Fibroblast of the aortic adventitia (primary cell): Measurements from ENCODE around the gene GFPT1. TPM values are rescaled to one million over a fixed set of nuclear protein-coding genes. Genes with fewer than 3 reads are reported as not detected.
A peak's percentile ranks its signal among the peaks of the same experiment; 100 is the strongest.

Experiments used
- DNase-seq: peaks from one replicate; pipeline ENCODE4 v3.0.0-alpha.2; 2010; ENCODE audit warnings: low read depth
- H3K4me3 ChIP-seq: 2 replicates; pipeline ENCODE4 v1.5.1; 2011; ENCODE audit warnings: low read depth, mild to moderate bottlenecking, control low read depth, low read length, moderate library complexity
- total RNA-seq: library from RNA; depleted of rRNA; stranded (reverse); fragments of >200 nt; gene quantifications from 2 replicates; pipeline ENCODE4 v1.2.3, GENCODE V29; 2012; ENCODE audit warnings: low replicate concordance
- TF ChIP-seq, protein P1 (sequence below): IDR thresholded peaks from 2 replicates; pipeline ENCODE4 v1.5.1; 2011; ENCODE audit warnings: mild to moderate bottlenecking, low read length, control low read depth, inconsistent platforms; ENCODE audit not compliant: insufficient read depth

GFPT1 gene
- total RNA-seq, 1 donor, result 72.0 TPM

DNA sequence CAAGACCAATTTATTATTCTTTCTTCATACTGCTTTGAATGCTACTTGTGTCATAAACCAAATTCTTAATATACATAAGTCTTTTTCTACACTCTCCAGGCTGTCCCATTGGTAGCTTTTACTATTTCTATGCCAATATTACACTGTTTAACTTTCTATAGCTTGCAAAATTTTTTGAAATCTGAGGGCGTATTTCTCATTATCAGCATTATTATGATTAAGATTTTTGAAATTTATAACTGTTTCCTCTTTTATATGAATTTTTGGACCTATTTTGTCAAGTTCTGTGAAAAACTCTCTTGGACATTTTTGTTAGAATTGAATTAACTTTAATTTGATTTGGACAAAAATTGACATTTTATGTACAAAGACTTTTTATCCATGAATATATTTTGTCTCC lies 98.6 kb downstream of the GFPT1 start:
- TF ChIP-seq, protein P1, sequence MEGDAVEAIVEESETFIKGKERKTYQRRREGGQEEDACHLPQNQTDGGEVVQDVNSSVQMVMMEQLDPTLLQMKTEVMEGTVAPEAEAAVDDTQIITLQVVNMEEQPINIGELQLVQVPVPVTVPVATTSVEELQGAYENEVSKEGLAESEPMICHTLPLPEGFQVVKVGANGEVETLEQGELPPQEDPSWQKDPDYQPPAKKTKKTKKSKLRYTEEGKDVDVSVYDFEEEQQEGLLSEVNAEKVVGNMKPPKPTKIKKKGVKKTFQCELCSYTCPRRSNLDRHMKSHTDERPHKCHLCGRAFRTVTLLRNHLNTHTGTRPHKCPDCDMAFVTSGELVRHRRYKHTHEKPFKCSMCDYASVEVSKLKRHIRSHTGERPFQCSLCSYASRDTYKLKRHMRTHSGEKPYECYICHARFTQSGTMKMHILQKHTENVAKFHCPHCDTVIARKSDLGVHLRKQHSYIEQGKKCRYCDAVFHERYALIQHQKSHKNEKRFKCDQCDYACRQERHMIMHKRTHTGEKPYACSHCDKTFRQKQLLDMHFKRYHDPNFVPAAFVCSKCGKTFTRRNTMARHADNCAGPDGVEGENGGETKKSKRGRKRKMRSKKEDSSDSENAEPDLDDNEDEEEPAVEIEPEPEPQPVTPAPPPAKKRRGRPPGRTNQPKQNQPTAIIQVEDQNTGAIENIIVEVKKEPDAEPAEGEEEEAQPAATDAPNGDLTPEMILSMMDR, result no peak
- no peak for DNase-seq
- no peak overlapping the region for H3K4me3 ChIP-seq

DNA sequence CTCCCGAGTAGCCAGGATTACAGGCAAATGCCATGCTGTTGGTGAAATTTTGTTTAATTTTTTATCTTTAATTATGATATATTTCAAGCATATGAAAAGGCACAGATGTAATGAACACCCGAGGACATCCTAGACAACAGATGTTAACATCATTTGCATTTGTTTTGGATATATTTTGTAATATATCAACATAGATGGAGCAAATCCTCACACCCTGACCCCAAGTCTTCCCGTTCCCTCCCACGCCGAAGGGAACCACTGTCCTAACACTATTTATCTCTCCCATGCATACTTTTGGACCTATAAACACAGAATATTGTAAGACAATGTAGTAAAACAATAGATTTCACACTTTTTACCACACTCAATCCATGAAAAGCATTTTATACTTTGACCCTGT lies 99.5 kb downstream of the GFPT1 start:
- DNase-seq, result no peak
- TF ChIP-seq, protein P1, result no peak
- H3K4me3 ChIP-seq, result no peak overlapping the region

DNA sequence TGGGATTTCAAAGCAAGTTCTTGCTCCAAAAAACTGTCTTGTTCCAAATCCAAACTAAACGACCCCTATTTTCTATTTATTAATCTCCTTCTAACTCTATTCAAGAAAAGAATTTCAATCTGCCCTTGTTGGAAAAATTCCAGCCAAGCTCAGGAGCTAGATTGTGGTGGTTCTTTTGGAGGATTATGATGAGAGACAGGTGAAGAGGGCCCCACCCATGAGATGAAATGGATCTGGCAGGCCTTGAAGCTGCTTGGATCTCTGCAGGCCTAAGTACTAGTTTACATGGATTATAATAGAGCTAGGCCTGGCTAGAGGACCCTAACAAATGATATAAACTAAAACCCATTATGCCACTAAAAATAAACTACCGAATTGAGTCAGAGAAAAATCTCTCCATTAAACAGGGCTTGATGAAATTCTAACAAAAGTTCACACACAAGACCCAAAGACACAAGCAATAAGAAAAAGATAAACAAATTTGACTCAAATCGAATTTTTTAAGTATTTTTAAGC lies 101.6 kb downstream of the GFPT1 start:
- H3K4me3 ChIP-seq, result no peak overlapping the region
- TF ChIP-seq, protein P1, result no peak
- no peak for DNase-seq

- TF ChIP-seq, protein P1, result no peak
- no peak for DNase-seq
- no peak overlapping the region for H3K4me3 ChIP-seq
These were observed 106.1 kb downstream of the GFPT1 start for GRCh38 chr2:69280796-69281412.

DNA sequence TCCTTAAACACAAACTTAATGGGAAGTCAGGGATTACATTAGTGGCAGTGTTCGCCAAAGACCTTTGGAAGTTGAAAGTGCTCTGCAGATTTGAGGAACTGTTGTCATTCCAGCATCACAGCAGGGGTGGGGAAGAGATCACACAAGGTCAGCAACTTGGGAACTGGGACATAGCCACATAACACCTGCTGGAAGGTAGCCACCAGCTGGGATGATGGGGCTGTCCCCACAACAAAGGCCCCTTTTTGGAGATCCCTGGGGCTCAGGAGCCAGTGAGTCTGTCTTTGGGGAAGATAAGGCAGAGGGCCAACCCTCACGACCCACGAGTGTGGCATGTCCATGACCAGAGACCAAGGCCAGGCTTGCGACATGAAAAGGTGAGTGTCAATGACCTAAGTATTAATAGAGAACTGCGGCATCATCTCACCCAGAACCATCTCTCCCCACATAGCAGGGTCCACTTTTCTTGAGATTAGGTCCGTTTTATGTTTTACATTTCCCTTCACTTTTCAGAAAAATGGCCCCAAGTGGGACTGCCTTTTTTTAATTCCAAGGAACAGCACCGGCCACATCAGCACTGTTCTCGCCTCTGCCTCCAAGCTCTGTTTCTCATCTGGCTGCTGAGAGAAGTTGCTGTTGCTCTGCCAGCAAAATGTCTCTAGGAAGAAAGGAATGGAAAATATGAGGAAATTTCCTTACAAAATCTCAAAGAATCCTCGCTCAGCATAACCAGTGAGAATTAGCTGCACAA lies 106.9 kb downstream of the GFPT1 start:
- H3K4me3 ChIP-seq, result no peak overlapping the region
- DNase-seq, result peak; percentile 61
- TF ChIP-seq, protein P1, result no peak

DNA sequence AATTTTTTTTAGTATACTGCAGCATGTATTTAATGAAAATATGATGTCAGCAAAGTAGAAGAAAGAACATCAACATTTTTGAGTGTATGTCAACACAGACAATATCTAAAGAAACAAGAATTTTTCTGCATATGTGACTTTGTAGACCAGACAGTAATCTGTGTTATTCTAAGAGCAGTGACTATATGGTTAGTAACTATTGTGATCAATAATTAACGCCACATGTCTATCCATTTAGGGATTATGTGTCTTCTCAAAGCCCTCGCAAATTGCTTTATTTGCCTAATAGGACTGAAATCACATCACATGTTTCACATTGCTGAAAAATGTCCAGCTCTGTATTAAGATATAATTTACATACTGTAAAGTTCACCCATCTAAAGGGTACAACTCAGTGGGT lies 107.8 kb downstream of the GFPT1 start:
- TF ChIP-seq, protein P1, result no peak
- no peak for DNase-seq
- no peak overlapping the region for H3K4me3 ChIP-seq
